ENCODE measurements around the gene CERS5. TPM values are rescaled to one million over a fixed set of nuclear protein-coding genes. Genes with fewer than 3 reads are reported as not detected.

The CERS5 gene
- polyA plus RNA-seq, 4 donors = 66.2 to 82.3 (median 75.8) TPM

- DNase-seq (ENCODE audit: low read depth in 4 of 4, low spot score in 3 of 4) = no peak
Measured at GRCh38 chr12:50142993-50143392, 24.2 kb downstream of the CERS5 start.

- no peak for DNase-seq (ENCODE audit: low read depth in 4 of 4, low spot score in 3 of 4)
Measured at GRCh38 chr12:50132505-50133135, 34.5 kb downstream of the CERS5 start.

GRCh38 chr12:50129290-50129689 is 37.9 kb downstream of the CERS5 start:
- DNase-seq (ENCODE audit: low read depth in 4 of 4, low spot score in 3 of 4) = no peak

- DNase-seq (ENCODE audit: low read depth in 4 of 4, low spot score in 3 of 4) = no peak
Measured at GRCh38 chr12:50127546-50127945, 39.6 kb downstream of the CERS5 start.

DNA sequence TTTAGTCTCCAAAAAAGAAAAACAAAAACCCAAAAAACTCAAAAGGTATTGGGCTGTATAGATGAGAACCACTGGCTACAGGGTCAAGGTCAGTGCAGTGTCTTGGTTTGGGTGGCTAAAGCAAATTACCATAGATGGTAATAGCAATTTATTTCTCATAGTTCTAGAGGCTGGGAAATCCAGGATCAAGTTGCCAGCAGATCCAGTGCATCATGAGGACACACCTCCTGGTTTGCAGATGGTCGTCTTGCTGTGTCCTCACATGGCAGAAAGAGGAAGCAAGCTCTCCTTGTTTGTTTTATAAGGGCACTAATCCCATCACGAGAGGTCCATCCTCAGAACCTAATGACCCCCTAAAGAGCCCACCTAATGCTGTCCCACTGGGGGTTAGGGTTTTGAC is 44.0 kb downstream of the CERS5 start:
- no peak for DNase-seq (ENCODE audit: low read depth in 4 of 4, low spot score in 3 of 4)

GRCh38 chr12:50121641-50122040 is 45.5 kb downstream of the CERS5 start:
- no peak for DNase-seq (ENCODE audit: low read depth in 4 of 4, low spot score in 3 of 4)

- DNase-seq (ENCODE audit: low read depth in 4 of 4, low spot score in 3 of 4) = no peak
Measured at GRCh38 chr12:50120953-50121352, 46.2 kb downstream of the CERS5 start.

GRCh38 chr12:50120521-50120920 is 46.6 kb downstream of the CERS5 start:
- no peak for DNase-seq (ENCODE audit: low read depth in 4 of 4, low spot score in 3 of 4)

- no peak for DNase-seq (ENCODE audit: low read depth in 4 of 4, low spot score in 3 of 4)
Measured at GRCh38 chr12:50119387-50119786, 47.8 kb downstream of the CERS5 start.

- no peak for DNase-seq (ENCODE audit: low read depth in 4 of 4, low spot score in 3 of 4)
Measured at GRCh38 chr12:50117057-50117622, 50.0 kb downstream of the CERS5 start.

GRCh38 chr12:50112456-50113218 is 54.5 kb downstream of the CERS5 start:
- DNase-seq (ENCODE audit: low read depth in 4 of 4, low spot score in 3 of 4) = no peak

- DNase-seq (ENCODE audit: low read depth in 4 of 4, low spot score in 3 of 4) = peak; percentile 98 to 99 (median 99)
Measured at GRCh38 chr12:50111693-50112455, 55.3 kb downstream of the CERS5 start, which contains the start of gene COX14. COX14 (plus strand) TSS chr12:50112236; CDS start chr12:50120044, 7,808 bp downstream.

GRCh38 chr12:50111395-50111692 is 55.8 kb downstream of the CERS5 start:
- DNase-seq (ENCODE audit: low read depth in 4 of 4, low spot score in 3 of 4) = no peak

DNA sequence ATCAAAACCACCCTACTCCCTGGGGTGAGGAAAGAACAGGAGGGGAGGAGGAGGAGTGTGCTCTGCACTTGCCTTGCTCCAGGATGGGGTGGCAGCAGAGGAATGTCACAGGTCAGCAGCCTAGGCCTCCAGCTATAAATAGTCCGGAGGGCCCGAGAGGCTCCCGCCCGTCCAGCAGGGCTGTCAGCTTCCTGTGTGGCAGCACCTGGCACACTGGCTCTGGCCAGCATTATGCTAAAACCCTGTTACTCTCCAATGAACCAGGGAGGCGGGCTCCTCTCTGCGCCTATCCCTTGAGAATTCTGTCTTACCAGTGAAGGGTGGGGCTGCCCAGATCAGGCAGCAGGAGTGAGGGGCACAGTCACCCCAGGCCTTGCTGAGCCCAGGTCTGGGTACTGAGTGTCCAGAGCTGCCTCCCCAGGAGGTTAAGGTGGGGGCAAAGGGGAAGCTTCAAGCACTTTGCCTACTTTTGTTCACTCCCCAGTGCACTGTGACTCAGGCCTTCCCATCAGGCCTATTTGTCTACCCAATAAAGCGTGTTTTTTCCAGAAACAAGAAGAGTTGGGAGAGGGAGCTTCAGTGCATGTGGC is 56.3 kb downstream of the CERS5 start:
- DNase-seq (ENCODE audit: low read depth in 4 of 4, low spot score in 3 of 4) = peak in 3 of 4 donors; percentile 58 to 83 (median 61)

DNA sequence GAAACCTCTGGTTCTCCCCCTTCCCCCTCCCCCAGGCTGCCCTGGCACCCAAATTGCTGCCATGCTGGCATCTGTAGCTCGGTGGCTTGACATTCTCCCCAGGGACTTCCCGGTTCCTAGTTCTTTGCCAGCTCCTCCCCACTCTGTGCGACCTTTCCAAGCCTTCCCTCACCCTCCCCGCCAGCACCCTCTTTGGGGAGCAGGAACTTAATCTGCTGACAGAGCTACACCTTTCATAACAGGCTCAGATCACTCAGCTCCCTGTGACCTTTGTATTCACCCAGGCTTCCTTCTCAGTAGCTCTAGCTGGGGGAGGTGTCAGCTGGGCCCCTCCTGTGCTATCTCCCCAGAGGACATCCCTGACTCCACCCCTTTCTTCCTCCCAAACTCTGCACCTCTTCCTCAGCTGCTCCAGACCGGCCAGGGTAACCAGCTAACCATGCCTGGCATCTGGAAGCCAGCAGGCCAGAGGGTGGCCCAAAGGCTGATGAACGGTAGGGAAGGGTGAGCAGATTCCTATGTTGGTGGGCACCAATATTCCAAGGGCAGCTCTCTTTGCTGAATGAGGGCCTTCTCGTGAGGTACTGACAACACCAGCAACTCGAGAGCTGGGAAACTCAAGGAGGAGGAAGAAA is 56.9 kb downstream of the CERS5 start:
- no peak for DNase-seq (ENCODE audit: low read depth in 4 of 4, low spot score in 3 of 4)

- no peak for DNase-seq (ENCODE audit: low read depth in 4 of 4, low spot score in 3 of 4)
Measured at GRCh38 chr12:50109319-50109718, 57.9 kb downstream of the CERS5 start.

- no peak for DNase-seq (ENCODE audit: low read depth in 4 of 4, low spot score in 3 of 4)
Measured at GRCh38 chr12:50107416-50108268, 59.5 kb downstream of the CERS5 start.

DNA sequence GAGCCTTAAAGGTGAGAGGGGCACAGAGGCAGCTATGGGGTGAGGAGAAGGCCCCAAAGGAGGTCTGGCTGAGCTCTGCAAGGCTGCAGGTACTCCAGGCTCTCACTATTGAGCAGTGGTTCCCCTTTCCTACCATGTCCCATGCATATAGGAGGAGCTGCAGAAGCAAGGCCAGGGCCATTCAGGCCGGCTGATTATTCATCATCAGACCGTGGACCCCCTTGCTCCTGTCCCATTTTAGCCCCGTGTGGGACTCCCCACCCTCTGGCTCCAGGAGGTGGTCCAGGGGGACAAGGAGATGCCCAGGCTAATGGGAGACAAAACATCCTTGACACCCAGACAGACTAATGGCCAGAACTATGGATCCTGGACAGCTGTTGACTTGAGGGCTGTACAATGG is 60.3 kb downstream of the CERS5 start:
- no peak for DNase-seq (ENCODE audit: low read depth in 4 of 4, low spot score in 3 of 4)

DNA sequence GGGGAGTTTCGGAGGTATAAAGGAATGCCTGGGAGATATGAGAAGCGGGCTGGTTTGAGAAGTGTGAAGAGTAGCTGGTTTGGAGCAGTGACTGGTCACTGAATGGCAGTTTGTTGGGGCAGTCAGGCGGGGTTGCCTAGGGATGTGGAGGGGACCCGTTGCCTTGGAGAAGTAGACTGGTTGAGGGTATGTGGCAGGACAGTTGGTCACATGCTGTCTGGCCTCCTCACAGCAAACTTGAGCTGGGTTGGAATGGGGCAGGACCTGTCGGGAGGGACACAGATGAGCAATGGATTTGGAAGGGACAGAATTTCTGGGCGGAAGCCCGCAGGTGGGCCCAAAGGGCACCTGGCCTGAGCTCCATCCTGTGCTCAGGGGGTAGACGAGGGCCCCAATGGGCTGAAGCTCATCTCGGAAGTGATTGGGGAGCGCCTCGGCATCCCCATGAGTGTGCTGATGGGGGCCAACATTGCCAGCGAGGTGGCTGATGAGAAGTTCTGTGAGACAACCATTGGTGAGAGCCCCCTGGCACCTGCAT is 61.2 kb downstream of the CERS5 start:
- DNase-seq (ENCODE audit: low read depth in 4 of 4, low spot score in 3 of 4) = no peak

Measured in left renal pelvis (tissue), 4 donors.